ENCODE measurements around the gene PLEKHJ1. TPM values are rescaled to one million over a fixed set of nuclear protein-coding genes. Genes with fewer than 3 reads are reported as not detected.

PLEKHJ1 gene
- polyA plus RNA-seq, 1 donor, result 115 TPM

GRCh38 chr19:2195361-2195760 is 40.8 kb downstream of the PLEKHJ1 start:
- Histone ChIP-seq H3K9me3 (ENCODE audit: control insufficient read depth, low read depth, low read length) (peaks cover 3% of the 10 kb centered on the region), H3K4me3 (ENCODE audit: low read length) (no peak overlapping the region), H3K4me1 (ENCODE audit: control insufficient read depth, insufficient read depth, low read length) (peaks cover 21% of the 10 kb centered on the region), H3K27me3 (ENCODE audit: control insufficient read depth, insufficient read depth, low read length) (no peaks in the 10 kb centered on the region), H3K27ac (ENCODE audit: low read length) (no peak overlapping the region), H3K36me3 (ENCODE audit: control insufficient read depth, insufficient read depth, low read length) (peaks cover 66% of the 10 kb centered on the region)
- DNase-seq, result no peak
- WGBS (ENCODE audit: insufficient coverage, low lambda C conversion rate), result no CpG with 5 or more reads among the region's 13 CpGs

- Histone ChIP-seq H3K36me3 (ENCODE audit: control insufficient read depth, insufficient read depth, low read length) (peaks cover 67% of the 10 kb centered on the region), H3K27ac (ENCODE audit: low read length) (no peak overlapping the region), H3K4me3 (ENCODE audit: low read length) (no peak overlapping the region), H3K27me3 (ENCODE audit: control insufficient read depth, insufficient read depth, low read length) (no peaks in the 10 kb centered on the region), H3K4me1 (ENCODE audit: control insufficient read depth, insufficient read depth, low read length) (peaks cover 25% of the 10 kb centered on the region), H3K9me3 (ENCODE audit: control insufficient read depth, low read depth, low read length) (peaks cover 3% of the 10 kb centered on the region)
- no CpG with 5 or more reads among the region's 25 CpGs for WGBS (ENCODE audit: insufficient coverage, low lambda C conversion rate)
- DNase-seq, result no peak
Measured at GRCh38 chr19:2194513-2195078, 41.5 kb downstream of the PLEKHJ1 start.

GRCh38 chr19:2193807-2194206 is 42.3 kb downstream of the PLEKHJ1 start:
- 100% methylated on average over 1 of the region's 18 CpGs for WGBS (ENCODE audit: insufficient coverage, low lambda C conversion rate)
- DNase-seq, result no peak
- Histone ChIP-seq H3K27me3 (ENCODE audit: control insufficient read depth, insufficient read depth, low read length) (no peaks in the 10 kb centered on the region), H3K27ac (ENCODE audit: low read length) (no peak overlapping the region), H3K4me1 (ENCODE audit: control insufficient read depth, insufficient read depth, low read length) (peaks cover 25% of the 10 kb centered on the region), H3K36me3 (ENCODE audit: control insufficient read depth, insufficient read depth, low read length) (peaks cover 73% of the 10 kb centered on the region), H3K4me3 (ENCODE audit: low read length) (no peak overlapping the region), H3K9me3 (ENCODE audit: control insufficient read depth, low read depth, low read length) (peaks cover 4% of the 10 kb centered on the region)

GRCh38 chr19:2192862-2193261 is 43.3 kb downstream of the PLEKHJ1 start:
- no CpG with 5 or more reads among the region's 17 CpGs for WGBS (ENCODE audit: insufficient coverage, low lambda C conversion rate)

GRCh38 chr19:2191456-2192310 is 44.4 kb downstream of the PLEKHJ1 start:
- peak overlapping the region; percentile 89 for H3K27ac ChIP-seq (ENCODE audit: low read length)
- peaks cover 6% of the 10 kb centered on the region for H3K9me3 ChIP-seq (ENCODE audit: control insufficient read depth, low read depth, low read length)
- peaks cover 79% of the 10 kb centered on the region for H3K36me3 ChIP-seq (ENCODE audit: control insufficient read depth, insufficient read depth, low read length)
- peaks cover 25% of the 10 kb centered on the region for H3K4me1 ChIP-seq (ENCODE audit: control insufficient read depth, insufficient read depth, low read length)
- peak overlapping the region; percentile 11 for H3K4me3 ChIP-seq (ENCODE audit: low read length)
- no peaks in the 10 kb centered on the region for H3K27me3 ChIP-seq (ENCODE audit: control insufficient read depth, insufficient read depth, low read length)
- DNase-seq, result peak; percentile 87 to 91
- WGBS (ENCODE audit: insufficient coverage, low lambda C conversion rate), result no CpG with 5 or more reads among the region's 32 CpGs

More at GRCh38 chr19:2192862-2193261, 43.3 kb downstream of the PLEKHJ1 start:
- peaks cover 25% of the 10 kb centered on the region for H3K4me1 ChIP-seq (ENCODE audit: control insufficient read depth, insufficient read depth, low read length)
- H3K27ac ChIP-seq (ENCODE audit: low read length), result no peak overlapping the region
- peaks cover 6% of the 10 kb centered on the region for H3K9me3 ChIP-seq (ENCODE audit: control insufficient read depth, low read depth, low read length)
- peaks cover 76% of the 10 kb centered on the region for H3K36me3 ChIP-seq (ENCODE audit: control insufficient read depth, insufficient read depth, low read length)
- no peak for DNase-seq
- no peak overlapping the region for H3K4me3 ChIP-seq (ENCODE audit: low read length)
- no peaks in the 10 kb centered on the region for H3K27me3 ChIP-seq (ENCODE audit: control insufficient read depth, insufficient read depth, low read length)

- WGBS (ENCODE audit: insufficient coverage, low lambda C conversion rate), result no CpG with 5 or more reads among the region's 37 CpGs
- peaks cover 25% of the 10 kb centered on the region for H3K4me1 ChIP-seq (ENCODE audit: control insufficient read depth, insufficient read depth, low read length)
- peaks cover 6% of the 10 kb centered on the region for H3K9me3 ChIP-seq (ENCODE audit: control insufficient read depth, low read depth, low read length)
- no peak for DNase-seq
- peak overlapping the region; percentile 11 for H3K4me3 ChIP-seq (ENCODE audit: low read length)
- peaks cover 80% of the 10 kb centered on the region for H3K36me3 ChIP-seq (ENCODE audit: control insufficient read depth, insufficient read depth, low read length)
- H3K27me3 ChIP-seq (ENCODE audit: control insufficient read depth, insufficient read depth, low read length), result no peaks in the 10 kb centered on the region
- peak overlapping the region; percentile 89 for H3K27ac ChIP-seq (ENCODE audit: low read length)
Measured at GRCh38 chr19:2190848-2191455, 45.2 kb downstream of the PLEKHJ1 start.

- Histone ChIP-seq H3K27me3 (ENCODE audit: control insufficient read depth, insufficient read depth, low read length) (no peaks in the 10 kb centered on the region), H3K27ac (ENCODE audit: low read length) (no peak overlapping the region), H3K4me1 (ENCODE audit: control insufficient read depth, insufficient read depth, low read length) (peaks cover 25% of the 10 kb centered on the region), H3K36me3 (ENCODE audit: control insufficient read depth, insufficient read depth, low read length) (peaks cover 77% of the 10 kb centered on the region), H3K9me3 (ENCODE audit: control insufficient read depth, low read depth, low read length) (peaks cover 6% of the 10 kb centered on the region), H3K4me3 (ENCODE audit: low read length) (no peak overlapping the region)
- no peak for DNase-seq
- WGBS (ENCODE audit: insufficient coverage, low lambda C conversion rate), result no CpG with 5 or more reads among the region's 16 CpGs
Measured at GRCh38 chr19:2189880-2190279, 46.2 kb downstream of the PLEKHJ1 start.

GRCh38 chr19:2188708-2189385 is 47.3 kb downstream of the PLEKHJ1 start:
- no peak for DNase-seq
- peaks cover 6% of the 10 kb centered on the region for H3K9me3 ChIP-seq (ENCODE audit: control insufficient read depth, low read depth, low read length)
- no peak overlapping the region for H3K27ac ChIP-seq (ENCODE audit: low read length)
- H3K27me3 ChIP-seq (ENCODE audit: control insufficient read depth, insufficient read depth, low read length), result no peaks in the 10 kb centered on the region
- peaks cover 25% of the 10 kb centered on the region for H3K4me1 ChIP-seq (ENCODE audit: control insufficient read depth, insufficient read depth, low read length)
- WGBS (ENCODE audit: insufficient coverage, low lambda C conversion rate), result no CpG with 5 or more reads among the region's 19 CpGs
- H3K36me3 ChIP-seq (ENCODE audit: control insufficient read depth, insufficient read depth, low read length), result peaks cover 73% of the 10 kb centered on the region
- H3K4me3 ChIP-seq (ENCODE audit: low read length), result no peak overlapping the region

GRCh38 chr19:2187159-2187558 is 49.0 kb downstream of the PLEKHJ1 start:
- H3K9me3 ChIP-seq (ENCODE audit: control insufficient read depth, low read depth, low read length), result peaks cover 6% of the 10 kb centered on the region
- no peak overlapping the region for H3K27ac ChIP-seq (ENCODE audit: low read length)
- no peak for DNase-seq
- no peaks in the 10 kb centered on the region for H3K27me3 ChIP-seq (ENCODE audit: control insufficient read depth, insufficient read depth, low read length)
- WGBS (ENCODE audit: insufficient coverage, low lambda C conversion rate), result no CpG with 5 or more reads among the region's 13 CpGs
- H3K4me1 ChIP-seq (ENCODE audit: control insufficient read depth, insufficient read depth, low read length), result peaks cover 21% of the 10 kb centered on the region
- H3K36me3 ChIP-seq (ENCODE audit: control insufficient read depth, insufficient read depth, low read length), result peaks cover 73% of the 10 kb centered on the region
- H3K4me3 ChIP-seq (ENCODE audit: low read length), result no peak overlapping the region

Data from large intestine (tissue), 3 donors.